Muscle of back (tissue), 13 donors: ENCODE results near the gene SPG21. TPM values are rescaled to one million over a fixed set of nuclear protein-coding genes. Genes with fewer than 3 reads are reported as not detected.
"Not testable (repeated sequence)": the region's sequence is repeated elsewhere in the genome, so short reads cannot be mapped to it uniquely, and the experiment has no call there.

Source experiments
- DNase-seq, 3 donors: peaks; one replicate each; pipeline versions ENCODE4 v3.0.0 to v3.0.0-alpha.2; 2013
- long read RNA-seq, 9 donors: transcript quantifications; one replicate each; lab custom pipeline, GENCODE V29; 2026
- polyA plus RNA-seq, 10 donors: library from polyadenylated mRNA; unstranded; fragments of 120-200 nt; gene quantifications; one replicate each; pipeline ENCODE4 v1.2.1, GENCODE V29; 2013; ENCODE audit not compliant: insufficient read length in 10 of 10

SPG21 gene, protein sequence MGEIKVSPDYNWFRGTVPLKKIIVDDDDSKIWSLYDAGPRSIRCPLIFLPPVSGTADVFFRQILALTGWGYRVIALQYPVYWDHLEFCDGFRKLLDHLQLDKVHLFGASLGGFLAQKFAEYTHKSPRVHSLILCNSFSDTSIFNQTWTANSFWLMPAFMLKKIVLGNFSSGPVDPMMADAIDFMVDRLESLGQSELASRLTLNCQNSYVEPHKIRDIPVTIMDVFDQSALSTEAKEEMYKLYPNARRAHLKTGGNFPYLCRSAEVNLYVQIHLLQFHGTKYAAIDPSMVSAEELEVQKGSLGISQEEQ
- polyA plus RNA-seq, result 10 to 100 TPM; 65.6 to 89.1 (median 80.8) TPM
- long read RNA-seq, donor 1, transcript SPG21-201 (9 exons, 1,822 nt), result major isoform, 21 of 22 reads
- long read RNA-seq, donor 1, partial matches to known transcripts, result 0 of 22 reads
- long read RNA-seq, donor 1, other reads (novel, unspliced or antisense), result 0 of 22 reads
- long read RNA-seq, donor 2, transcript SPG21-201 (9 exons, 1,822 nt), result major isoform, 13 of 40 reads
- long read RNA-seq, donor 2, partial matches to known transcripts, result 25 of 40 reads
- long read RNA-seq, donor 2, other reads (novel, unspliced or antisense), result 0 of 40 reads
- long read RNA-seq, donor 3, result 0 reads
- long read RNA-seq, donor 4, transcript SPG21-201 (9 exons, 1,822 nt), result major isoform, 11 of 12 reads
- long read RNA-seq, donor 4, partial matches to known transcripts, result 0 of 12 reads
- long read RNA-seq, donor 4, other reads (novel, unspliced or antisense), result 0 of 12 reads
- long read RNA-seq, donor 5, transcript SPG21-201 (9 exons, 1,822 nt), result major isoform, 27 of 32 reads
- long read RNA-seq, donor 5, partial matches to known transcripts, result 5 of 32 reads
- long read RNA-seq, donor 5, other reads (novel, unspliced or antisense), result 0 of 32 reads
- long read RNA-seq, donor 6, transcript SPG21-201 (9 exons, 1,822 nt), result major isoform, 18 of 19 reads
- long read RNA-seq, donor 6, partial matches to known transcripts, result 0 of 19 reads
- long read RNA-seq, donor 6, other reads (novel, unspliced or antisense), result 0 of 19 reads
- long read RNA-seq, donor 7, transcript SPG21-201 (9 exons, 1,822 nt), result major isoform, 17 of 19 reads
- long read RNA-seq, donor 7, partial matches to known transcripts, result 0 of 19 reads
- long read RNA-seq, donor 7, other reads (novel, unspliced or antisense), result 0 of 19 reads
- long read RNA-seq, donor 8, transcript SPG21-201 (9 exons, 1,822 nt), result major isoform, 13 of 18 reads
- long read RNA-seq, donor 8, partial matches to known transcripts, result 0 of 18 reads
- long read RNA-seq, donor 8, other reads (novel, unspliced or antisense), result 0 of 18 reads
- long read RNA-seq, donor 9, partial matches to known transcripts, result 0 of 2 reads
- long read RNA-seq, donor 9, other reads (novel, unspliced or antisense), result 0 of 2 reads

DNA sequence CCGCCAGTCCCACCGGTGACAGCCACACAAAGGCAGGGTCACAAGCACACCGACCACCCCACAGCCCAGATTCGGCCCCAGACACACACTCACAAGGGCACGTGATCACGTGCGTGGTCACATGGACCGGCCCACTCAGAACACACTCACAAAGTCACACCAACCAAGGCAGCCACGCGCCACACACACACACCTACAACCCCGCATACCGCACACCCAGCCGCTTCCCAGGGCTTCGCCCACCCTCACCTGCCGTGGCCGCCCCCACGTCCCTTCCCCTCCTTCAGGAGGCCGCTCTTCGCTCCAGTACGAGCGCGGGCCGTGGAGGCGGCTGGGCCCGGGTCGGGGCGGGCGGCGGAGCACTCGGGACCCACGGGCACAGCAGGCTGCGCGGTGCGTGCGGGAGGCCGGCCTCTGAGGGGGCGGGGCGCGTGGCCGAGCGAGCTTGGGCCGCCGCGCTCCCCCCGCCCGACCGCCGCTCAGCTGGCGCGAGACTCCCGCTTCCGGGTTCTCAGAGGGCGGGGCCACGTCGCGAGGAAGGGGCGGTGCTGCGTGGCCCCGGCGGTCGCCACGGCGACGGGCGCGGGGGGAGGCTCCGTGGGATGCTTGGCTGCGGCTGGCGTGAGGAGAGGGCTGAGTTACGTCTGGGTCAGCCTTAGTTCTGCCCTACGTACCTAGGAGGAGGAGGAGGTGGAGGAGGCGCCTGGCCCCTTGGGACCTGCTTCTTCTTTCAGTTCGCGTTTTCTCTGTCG lies at the start of gene SPG21:
SPG21 (minus strand) TSS at position 499 of the 752 bp plus-strand sequence. CDS start 6,345 bp downstream, outside the sequence.
- DNase-seq, result peak; percentile 92 to 97 (median 95)

DNA sequence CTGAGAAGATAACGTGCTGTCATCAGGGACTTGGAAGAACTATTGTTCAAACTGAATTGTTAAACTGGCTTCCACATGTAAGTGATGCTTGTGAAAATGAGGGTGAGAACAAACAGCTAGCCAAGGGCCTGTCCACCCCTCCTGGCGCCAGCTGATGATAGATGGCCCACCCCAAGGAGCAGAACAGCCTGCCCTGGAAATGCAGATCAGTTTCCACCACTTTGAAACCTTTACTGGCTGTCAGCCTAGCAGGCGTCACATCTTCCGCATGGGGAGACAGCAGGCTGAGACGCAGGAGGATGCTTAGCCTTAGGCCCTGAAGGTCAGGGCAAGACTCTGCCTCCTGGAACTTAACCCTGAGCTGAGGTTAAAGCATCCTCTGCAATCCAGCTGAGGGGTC lies 49.1 kb upstream of the SPG21 start:
- no peak for DNase-seq

DNA sequence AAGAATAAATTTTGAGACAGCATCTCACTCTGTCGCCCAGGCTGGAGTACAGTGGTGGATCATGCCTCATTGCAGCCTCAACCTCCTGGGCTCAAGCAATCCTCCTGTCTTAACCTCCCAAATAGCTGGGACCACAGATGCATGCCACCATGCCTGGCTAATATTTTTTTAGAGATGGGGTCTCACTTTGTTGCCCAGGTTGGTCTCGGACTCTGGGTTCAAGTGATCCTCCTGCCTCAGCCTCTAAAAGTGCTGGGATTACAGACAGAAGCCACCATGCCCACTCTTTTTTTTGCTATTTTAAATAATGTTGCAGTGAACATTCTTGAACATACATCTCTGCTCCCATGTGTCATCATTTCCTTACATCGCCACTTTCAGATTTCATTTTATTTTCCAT lies 48.7 kb upstream of the SPG21 start:
- no peak for DNase-seq

DNA sequence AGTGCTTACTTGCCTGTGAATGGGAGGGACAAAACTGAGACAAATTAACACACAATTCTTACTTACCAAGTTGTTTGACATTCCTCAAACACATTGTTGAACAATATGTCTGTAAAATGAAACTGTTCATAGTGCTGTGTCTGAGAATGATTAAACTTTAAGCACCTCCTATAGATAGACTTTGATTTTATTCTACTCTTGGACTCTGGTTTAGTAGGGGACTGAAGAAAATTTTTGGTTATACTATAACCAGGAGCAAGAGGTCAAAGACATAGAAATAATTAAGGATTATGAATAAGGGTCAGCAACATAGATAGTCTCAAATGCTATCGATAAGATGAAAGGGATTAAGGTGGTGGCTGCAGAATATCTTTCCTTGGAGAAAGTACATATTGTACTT lies 47.6 kb upstream of the SPG21 start:
- DNase-seq, result no peak

DNA sequence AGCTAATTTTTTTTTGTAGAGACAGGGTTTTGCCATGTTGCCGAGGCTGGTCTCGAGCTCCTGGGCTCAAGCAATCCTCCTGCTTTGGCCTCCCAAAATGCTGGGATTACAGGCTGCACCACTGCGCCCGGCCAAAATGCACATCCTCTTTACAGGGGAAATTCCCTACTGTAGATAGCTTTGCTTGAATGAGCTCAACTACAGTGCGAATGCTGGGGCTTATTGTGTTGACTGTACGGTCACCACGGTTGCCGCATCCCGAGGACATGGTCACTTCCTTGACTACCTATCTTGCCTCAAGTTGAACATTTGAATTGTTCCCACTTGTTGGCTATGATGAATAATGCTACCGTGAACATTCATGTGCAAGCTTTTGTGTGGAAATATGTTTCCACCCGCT lies 45.0 kb upstream of the SPG21 start:
- DNase-seq, result no peak

DNA sequence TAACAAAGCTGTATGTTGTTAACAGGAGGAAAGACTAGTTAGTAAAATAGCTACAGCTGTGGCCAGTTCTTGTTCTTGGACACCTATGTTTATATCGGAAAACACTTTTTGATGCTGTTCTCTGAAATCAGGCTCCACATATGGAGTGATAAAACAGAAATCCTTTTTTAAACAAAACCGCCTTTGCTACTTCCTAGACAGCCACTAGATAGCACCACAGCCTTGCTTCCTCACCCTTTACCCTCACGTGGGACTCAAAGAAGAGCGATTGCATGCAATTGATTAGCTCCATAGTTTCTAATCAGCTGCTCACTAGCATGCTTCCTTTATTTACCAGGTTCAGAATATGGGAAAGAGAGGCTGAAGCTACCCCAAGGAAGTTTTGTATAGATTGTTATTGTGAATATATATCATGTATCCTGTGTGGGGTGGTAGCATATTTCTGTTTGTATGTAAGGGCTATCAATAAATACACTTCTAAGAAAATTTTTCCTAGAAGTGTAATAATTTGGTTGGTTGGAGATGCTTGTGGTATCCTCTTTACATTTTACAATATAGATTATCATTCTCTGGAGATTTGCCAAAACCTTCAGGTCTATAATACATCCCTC lies 44.0 kb upstream of the SPG21 start:
- peak; percentile 31 to 68 (median 32) for DNase-seq

DNA sequence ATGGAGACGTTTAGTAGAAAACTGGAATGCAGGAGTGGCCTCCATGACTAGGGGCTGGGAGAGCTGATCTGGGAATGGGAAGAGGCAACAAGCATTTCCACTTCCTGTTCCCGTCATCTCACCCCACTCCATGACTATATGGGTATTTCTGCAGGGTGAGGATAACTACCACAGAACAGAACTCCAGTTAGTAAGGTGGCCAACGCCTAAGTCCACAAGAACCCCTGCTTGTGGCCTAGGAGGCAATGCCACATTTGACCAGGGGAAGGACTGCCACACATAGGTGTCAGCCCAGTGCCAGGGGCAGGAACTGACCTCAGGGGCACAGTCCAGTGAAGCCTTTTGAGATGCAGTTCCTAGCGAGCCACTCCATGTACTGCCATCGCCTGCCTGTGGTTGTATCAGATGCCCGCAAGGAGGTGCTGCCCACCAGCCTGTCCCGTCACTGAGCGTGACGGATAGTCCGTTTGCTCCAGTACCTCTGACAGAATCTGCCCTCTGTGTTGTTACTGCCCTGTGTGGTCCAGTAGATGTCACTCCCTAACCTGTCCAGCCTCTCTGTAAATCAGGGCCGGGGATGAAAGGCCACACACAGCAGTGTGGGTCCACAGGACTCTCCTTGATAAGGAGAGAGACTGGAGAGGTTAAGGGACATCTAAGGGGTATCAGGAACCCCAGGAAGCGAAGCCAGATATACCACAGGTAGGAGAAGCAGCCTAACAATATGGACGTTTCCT lies 43.3 kb upstream of the SPG21 start:
- peak in 1 of 3 donors; percentile 52 for DNase-seq

DNA sequence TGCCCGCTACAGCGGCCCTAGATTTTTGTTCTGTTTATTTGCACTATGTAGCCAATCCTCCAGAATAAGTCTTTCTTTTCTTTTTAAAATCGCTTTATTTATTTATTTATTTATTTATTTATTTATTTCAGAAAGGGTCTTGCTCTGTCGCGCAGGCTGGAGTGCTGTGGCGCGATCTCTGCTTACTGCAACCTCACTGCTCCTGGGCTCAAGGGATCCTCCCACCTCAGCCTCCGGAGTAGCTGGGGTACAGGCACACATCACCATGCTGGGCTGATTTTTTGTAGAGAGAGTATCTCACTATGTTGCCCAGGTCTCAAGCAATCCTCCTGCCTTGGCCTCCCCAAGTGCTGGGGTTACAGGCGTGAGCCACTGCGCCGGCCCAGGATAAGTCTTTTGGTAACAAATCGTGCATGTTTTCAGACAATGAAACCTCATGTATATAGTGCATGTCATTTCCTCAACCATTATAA lies 40.1 kb upstream of the SPG21 start:
- DNase-seq, result no peak

DNA sequence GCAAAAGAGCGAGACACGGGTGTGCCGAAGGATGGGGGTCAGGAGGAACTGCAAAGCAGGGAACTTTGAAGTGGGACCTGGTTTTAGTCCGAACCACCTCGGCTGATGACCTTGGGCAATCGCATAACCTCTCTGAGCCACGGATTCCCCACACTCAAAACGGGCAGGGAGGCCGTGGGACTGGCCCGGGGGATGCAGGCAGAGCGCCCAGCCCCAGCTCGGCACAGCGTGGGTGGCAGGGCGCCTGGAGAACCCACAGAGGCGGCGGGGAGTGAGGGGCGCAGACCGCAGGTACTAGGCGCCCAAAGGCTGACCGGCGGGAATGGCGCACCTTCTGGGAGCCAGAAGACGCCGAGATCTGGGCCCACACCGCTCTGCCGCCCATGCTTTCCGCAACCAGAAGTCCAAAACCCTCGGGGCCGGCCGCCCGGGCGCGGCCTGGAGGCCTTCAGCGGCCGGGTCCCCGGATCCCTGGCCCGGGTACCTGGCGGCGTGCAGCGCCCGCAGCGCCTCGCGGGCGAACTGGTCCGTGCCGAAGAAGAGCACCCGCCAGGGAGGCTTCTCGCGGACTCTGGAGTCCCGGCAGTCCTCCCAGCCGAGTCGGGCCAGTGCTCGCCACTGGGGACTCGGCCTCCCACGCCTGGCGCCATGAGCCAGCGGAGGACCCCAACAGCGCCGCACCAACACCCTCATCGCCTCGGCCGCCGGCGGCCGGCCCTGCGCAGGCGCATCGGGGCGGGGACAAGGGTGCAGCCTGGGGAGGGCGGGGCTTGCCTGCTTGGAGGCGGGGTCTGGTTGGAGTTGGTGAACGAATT lies 39.4 kb upstream of the SPG21 start, which contains the start of gene MTFMT:
MTFMT (minus strand) TSS at position 719 of the 815 bp plus-strand sequence; CDS start at position 693, 26 bp downstream.
- DNase-seq, result peak; percentile 81 to 94 (median 87)

DNA sequence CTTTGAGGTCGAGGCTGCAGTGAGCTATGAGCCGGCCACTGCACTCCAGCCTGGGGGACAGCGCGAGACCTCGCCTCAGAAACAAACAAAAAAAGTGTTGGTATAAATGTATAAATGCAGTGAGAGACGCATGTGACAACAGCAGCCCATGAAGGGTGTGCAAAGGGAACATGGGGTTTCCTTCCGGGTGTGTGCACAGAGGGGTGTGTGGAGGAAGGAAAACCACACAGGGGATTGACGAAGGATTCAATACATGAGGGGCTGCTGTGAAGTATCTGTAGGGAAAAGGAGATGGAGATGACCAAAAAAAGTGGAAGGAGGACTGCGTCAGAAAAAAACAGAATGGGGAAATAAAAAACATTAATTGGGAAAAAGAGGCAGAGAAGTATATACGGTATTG lies 38.6 kb upstream of the SPG21 start:
- DNase-seq, result no peak

DNA sequence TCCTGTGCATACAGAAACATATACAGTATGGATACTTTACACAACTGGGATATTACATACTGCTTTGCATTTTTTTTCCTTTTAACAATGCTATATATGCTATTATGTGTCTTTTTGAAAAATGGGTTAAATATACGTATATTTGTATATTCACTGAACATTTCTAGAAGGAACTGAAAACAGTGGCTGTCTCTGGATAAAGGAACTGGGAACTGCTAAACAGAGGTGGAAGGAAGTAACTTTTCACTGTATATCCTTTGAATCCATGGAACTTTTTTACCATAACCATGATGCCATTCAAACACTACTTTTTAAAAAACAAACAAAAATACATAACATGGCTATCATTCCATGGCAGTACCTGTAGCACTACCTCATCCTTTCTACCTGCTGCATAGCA lies 37.9 kb upstream of the SPG21 start:
- no peak for DNase-seq

DNA sequence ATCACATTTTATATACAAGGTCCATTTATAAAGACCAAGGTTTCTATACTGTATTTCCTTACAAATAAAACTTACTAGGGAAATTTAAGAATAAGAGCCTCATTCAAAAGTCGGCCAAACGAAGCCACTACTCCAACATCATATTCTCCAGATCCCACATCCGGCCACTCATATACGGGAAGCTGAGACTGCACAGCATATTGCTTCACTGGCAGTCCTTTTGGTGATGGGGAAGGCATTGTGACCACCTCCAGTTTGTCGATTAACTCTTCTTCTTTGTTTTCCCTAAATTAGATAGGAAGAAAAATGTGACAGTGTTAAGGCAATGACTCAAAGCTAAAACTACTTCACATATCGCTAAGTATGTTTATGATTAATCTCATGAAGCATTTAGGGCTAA lies 37.0 kb upstream of the SPG21 start:
- no peak for DNase-seq

DNA sequence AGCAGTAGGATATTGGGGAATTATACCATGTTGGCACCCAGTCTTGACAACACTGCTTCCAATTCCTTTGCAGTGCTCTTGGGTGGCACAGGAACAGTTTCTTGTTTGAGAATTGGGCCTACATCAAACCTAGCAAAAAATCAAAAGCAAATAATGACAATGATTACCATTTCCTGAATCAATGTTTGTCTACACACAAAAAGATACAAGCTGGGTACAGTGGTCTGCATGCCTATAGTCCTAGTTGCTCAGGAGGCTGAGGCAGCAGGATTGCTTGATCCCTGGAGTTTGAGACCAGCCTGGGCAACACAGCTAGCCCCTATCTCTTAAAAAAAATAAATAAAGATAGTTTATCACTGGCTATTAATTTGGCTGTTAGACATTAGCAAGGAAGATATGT lies 31.8 kb upstream of the SPG21 start:
- no peak for DNase-seq

DNA sequence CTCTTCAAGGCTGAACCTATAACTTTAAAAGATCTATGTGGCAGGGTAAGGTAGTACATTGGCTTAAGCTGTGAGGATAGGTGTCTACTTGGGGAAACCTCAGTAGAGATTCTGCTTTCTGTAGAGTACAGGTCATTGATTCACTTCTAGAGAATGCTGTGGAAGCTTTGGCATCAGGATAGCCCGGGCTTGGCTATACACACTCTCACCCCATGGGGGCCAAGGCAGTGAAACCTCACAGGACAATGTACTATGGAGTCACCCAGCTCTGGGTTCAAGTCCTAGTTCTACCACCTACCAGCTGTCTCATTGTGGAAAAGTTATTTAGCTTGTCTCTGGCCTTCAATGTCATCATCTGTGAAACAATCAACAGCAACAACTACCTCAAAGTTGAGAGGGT lies 30.7 kb upstream of the SPG21 start:
- DNase-seq, result no peak

DNA sequence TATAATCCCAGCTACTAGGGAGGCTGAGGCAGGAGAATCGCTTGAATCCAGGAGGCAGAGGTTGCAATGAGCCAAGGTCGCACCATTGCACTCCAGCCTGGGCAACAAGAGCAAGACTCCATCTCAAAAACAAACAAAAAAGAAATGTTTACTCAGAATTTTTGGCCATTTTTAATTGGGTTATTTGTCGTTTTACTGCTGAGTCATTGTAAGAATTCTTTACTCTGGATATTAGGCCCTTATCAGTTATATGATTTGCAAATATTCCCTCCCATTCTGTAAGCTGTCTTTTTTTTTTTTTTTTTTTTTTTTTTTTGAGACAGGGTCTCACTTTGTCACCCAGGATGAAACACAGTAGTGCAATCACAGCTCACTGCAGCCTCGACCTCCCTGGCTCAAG lies 21.5 kb upstream of the SPG21 start:
- DNase-seq, result not testable (repeated sequence)

DNA sequence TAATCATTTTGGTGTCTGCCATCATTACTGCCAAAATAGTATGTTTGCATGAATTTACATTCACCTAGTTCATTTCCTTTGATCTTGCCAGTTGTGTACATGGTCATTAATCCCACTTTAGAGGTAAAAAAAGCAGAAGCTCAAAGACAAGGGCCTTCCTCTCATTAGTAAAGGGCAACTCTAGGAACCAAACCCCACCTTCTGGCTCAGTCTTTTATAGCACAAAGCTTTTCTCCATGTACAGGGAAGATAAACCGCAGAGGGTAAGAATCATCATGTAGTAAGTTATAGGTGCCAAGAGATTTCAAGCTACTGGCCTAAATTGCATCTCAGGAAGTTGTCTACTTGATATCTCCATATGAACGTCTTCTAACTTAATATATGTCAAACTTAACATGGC lies 19.3 kb upstream of the SPG21 start:
- peak in 1 of 3 donors; percentile 33 for DNase-seq

DNA sequence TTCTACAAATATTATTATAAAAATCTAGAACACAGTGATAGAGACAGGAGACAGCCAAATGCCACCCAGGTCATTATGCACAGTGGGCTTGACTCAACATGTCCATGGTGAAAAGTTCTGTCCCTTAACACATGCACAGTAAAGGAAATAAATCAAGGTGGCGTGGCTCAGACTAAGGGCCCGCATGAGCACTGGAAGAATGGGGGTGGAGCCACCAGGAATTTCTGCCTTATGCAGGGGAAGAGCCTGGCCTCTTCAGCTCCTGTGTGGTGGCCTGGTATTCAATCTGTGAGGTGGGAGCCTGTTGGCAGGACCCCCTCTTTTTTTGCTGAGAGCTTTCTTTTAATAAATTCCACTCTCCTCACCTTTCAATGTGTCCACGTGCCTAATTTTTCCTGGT lies 17.2 kb upstream of the SPG21 start:
- DNase-seq, result no peak

DNA sequence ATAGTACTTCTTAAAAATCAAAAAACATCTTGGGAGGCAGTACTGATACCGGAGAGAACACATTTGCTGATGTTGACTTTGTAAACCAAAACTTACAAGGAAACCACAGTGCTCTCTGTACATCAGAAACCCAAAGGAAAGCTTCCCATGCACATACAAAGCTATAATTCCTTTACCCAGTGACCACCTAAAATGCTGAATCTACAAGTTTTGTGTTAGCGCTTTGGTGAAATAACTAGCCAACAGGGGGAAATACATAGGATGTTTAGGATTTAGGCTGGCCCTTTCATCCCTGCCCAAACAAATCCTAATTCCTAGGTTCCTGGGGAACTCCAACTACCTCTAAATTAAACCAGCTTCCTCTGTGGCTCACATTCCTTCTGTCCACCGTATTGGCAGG lies 15.3 kb upstream of the SPG21 start:
- DNase-seq, result no peak
